Activated naive CD8-positive, alpha-beta T cell treated with anti-CD3 and anti-CD28 coated beads, Interleukin-2, amount 50 U/mL, for 16 hours (primary cell): ENCODE measurements around the gene PDIA2.
A peak's percentile ranks its signal among the peaks of the same experiment; 100 is the strongest.
"Not testable (repeated sequence)": the region's sequence is repeated elsewhere in the genome, so short reads cannot be mapped to it uniquely, and the experiment has no call there.

Experiments
- DNase-seq: peaks from one replicate; pipeline ENCODE4 v3.0.0-alpha.2; 2020; ENCODE audit warnings: low read depth, low spot score

The PDIA2 gene

GRCh38 chr16:283033-283805, at the start of gene PDIA2:
Gene PDIA2 (plus strand): TSS chr16:283164. CDS start chr16:283170, 6 bp downstream.
- no peak for DNase-seq

GRCh38 chr16:234468-235305, 48.3 kb upstream of the PDIA2 start, which contains the start of gene FAM234A:
Gene FAM234A (plus strand): TSS chr16:234821. CDS start chr16:254414, 19,593 bp downstream.
- DNase-seq: peak; percentile 86

GRCh38 chr16:239948-240277, 43.1 kb upstream of the PDIA2 start:
- no peak for DNase-seq

GRCh38 chr16:240559-240958, 42.4 kb upstream of the PDIA2 start:
- DNase-seq: no peak

GRCh38 chr16:242281-242680, 40.7 kb upstream of the PDIA2 start:
- DNase-seq: no peak

GRCh38 chr16:243348-243747, 39.6 kb upstream of the PDIA2 start:
- DNase-seq: no peak

- no peak for DNase-seq
Measured at GRCh38 chr16:245105-245504, 37.9 kb upstream of the PDIA2 start.

GRCh38 chr16:247027-247426, 35.9 kb upstream of the PDIA2 start:
- DNase-seq: no peak

GRCh38 chr16:249431-249830, 33.5 kb upstream of the PDIA2 start:
- no peak for DNase-seq

GRCh38 chr16:252366-253337, 30.3 kb upstream of the PDIA2 start:
- DNase-seq: no peak

GRCh38 chr16:253833-254232, 29.1 kb upstream of the PDIA2 start:
- no peak for DNase-seq

GRCh38 chr16:254461-254860, 28.5 kb upstream of the PDIA2 start:
- no peak for DNase-seq

- no peak for DNase-seq
Measured at GRCh38 chr16:255183-255582, 27.8 kb upstream of the PDIA2 start.

GRCh38 chr16:258091-258490, 24.9 kb upstream of the PDIA2 start:
- DNase-seq: not testable (repeated sequence)

GRCh38 chr16:259226-259625, 23.7 kb upstream of the PDIA2 start:
- DNase-seq: no peak

- DNase-seq: no peak
Measured at GRCh38 chr16:259814-260253, 23.1 kb upstream of the PDIA2 start.

- no peak for DNase-seq
Measured at GRCh38 chr16:260326-260725, 22.6 kb upstream of the PDIA2 start.

- DNase-seq: no peak
Measured at GRCh38 chr16:261031-261691, 21.8 kb upstream of the PDIA2 start.

- no peak for DNase-seq
Measured at GRCh38 chr16:262121-262745, 20.7 kb upstream of the PDIA2 start.

GRCh38 chr16:263182-263774, 19.7 kb upstream of the PDIA2 start:
- DNase-seq: no peak
